ENCODE measurements around the gene ZSWIM1. TPM values are rescaled to one million over a fixed set of nuclear protein-coding genes. Genes with fewer than 3 reads are reported as not detected.

Gene ZSWIM1
- total RNA-seq, 2 donors from 2014 or later, result 11.6 to 12.5 TPM

DNA sequence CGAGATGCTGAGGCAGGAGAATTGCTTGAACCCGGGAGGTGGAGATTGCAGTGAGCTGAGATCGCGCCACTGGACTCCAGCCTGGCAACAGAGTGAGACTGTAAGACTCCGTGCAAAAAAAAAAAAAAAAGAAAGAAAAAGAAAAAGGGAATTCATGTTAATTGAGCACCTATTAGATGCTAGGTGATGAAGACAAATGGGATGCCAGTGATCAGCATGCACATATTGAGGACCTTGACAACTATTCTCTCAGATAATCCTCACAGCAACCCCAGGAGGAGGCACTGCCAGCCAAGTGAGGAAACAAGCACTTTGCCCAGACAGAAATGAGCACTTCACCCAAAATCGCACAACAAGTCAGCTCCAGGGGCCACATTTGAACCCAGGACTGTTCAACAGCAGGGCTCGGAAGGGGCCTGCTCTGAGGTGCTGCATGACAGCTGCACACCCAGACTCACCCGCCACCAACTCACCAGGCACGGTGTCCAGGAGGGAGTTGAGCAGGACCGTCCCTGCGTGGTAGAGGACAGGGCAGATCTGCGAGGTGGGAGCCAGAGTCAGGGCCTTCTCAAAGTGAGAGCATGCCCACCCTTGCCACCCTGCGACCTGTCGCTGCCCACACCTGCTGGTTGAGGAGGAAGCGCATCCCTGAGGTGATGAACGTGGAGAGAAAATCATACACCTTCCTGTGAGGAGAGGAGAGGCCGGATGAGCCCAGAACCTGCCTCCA lies 26.4 kb downstream of the ZSWIM1 start:
- Mint-ChIP-seq H3K4me1 (peaks cover 4% of the 10 kb centered on the region), H3K27me3 (ENCODE audit: insufficient read depth) (peaks cover 9% of the 10 kb centered on the region), H3K27ac (no peak overlapping the region), H3K36me3 (ENCODE audit: low read depth) (peaks cover 54% of the 10 kb centered on the region), H3K4me3 (no peak overlapping the region), H3K9me3 (no peaks in the 10 kb centered on the region)
- Histone ChIP-seq H3K27me3 (ENCODE audit: control insufficient read depth, insufficient read depth, low read length, poor library complexity, severe bottlenecking) (no peaks in the 10 kb centered on the region), H3K4me3 (ENCODE audit: low read length) (no peak overlapping the region), H3K36me3 (ENCODE audit: control insufficient read depth, insufficient read depth, low read length) (peaks cover 64% of the 10 kb centered on the region), H3K9ac (ENCODE audit: extremely low read depth, low read length, poor library complexity, severe bottlenecking) (no peak overlapping the region), H3K4me1 (ENCODE audit: control insufficient read depth, insufficient read depth, low read length) (peaks cover 2% of the 10 kb centered on the region), H3K27ac (ENCODE audit: low read depth, low read length) (no peak overlapping the region), H3K9me3 (ENCODE audit: control insufficient read depth, low read length) (no peaks in the 10 kb centered on the region)
- WGBS, 2 experiments (ENCODE audit: insufficient coverage in 1 of 2, insufficient read length in 1 of 2), result 93 to 95% methylated on average over 13 to 17 of the region's 17 CpGs
- no peak for DNase-seq
- TF ChIP-seq, protein P1, sequence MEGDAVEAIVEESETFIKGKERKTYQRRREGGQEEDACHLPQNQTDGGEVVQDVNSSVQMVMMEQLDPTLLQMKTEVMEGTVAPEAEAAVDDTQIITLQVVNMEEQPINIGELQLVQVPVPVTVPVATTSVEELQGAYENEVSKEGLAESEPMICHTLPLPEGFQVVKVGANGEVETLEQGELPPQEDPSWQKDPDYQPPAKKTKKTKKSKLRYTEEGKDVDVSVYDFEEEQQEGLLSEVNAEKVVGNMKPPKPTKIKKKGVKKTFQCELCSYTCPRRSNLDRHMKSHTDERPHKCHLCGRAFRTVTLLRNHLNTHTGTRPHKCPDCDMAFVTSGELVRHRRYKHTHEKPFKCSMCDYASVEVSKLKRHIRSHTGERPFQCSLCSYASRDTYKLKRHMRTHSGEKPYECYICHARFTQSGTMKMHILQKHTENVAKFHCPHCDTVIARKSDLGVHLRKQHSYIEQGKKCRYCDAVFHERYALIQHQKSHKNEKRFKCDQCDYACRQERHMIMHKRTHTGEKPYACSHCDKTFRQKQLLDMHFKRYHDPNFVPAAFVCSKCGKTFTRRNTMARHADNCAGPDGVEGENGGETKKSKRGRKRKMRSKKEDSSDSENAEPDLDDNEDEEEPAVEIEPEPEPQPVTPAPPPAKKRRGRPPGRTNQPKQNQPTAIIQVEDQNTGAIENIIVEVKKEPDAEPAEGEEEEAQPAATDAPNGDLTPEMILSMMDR (conservative IDR thresholded peaks at IDR 0.05), result no peak

DNA sequence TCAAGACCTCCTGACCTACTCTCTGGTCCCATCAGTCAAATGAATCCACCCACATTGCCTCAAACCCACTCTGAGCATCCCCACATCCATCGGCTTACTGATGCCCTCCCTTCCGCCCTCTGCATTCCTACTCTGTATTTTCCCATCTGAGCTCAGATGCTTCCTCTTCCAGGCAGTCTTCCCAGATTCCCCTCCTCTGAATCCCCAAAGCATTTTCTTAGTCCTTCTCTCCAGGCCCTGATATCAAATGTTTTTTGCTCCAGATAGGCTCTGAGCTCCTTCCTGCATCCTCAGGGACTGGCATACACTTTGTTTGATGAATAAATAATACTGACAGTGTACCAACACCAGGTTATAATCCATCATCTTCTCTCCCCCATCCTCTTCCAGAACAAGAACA lies 27.1 kb downstream of the ZSWIM1 start:
- Histone ChIP-seq H3K9me3 (ENCODE audit: control insufficient read depth, low read length) (no peaks in the 10 kb centered on the region), H3K27me3 (ENCODE audit: control insufficient read depth, insufficient read depth, low read length, poor library complexity, severe bottlenecking) (no peaks in the 10 kb centered on the region), H3K27ac (ENCODE audit: low read depth, low read length) (no peak overlapping the region), H3K4me3 (ENCODE audit: low read length) (no peak overlapping the region), H3K36me3 (ENCODE audit: control insufficient read depth, insufficient read depth, low read length) (peaks cover 60% of the 10 kb centered on the region), H3K9ac (ENCODE audit: extremely low read depth, low read length, poor library complexity, severe bottlenecking) (no peak overlapping the region), H3K4me1 (ENCODE audit: control insufficient read depth, insufficient read depth, low read length) (peaks cover 4% of the 10 kb centered on the region)
- H3K4me3 Mint-ChIP-seq, result no peak overlapping the region
- peaks cover 10% of the 10 kb centered on the region for H3K27me3 Mint-ChIP-seq (ENCODE audit: insufficient read depth)
- peaks cover 5% of the 10 kb centered on the region for H3K4me1 Mint-ChIP-seq
- no peak for DNase-seq
- no peak overlapping the region for H3K27ac Mint-ChIP-seq
- TF ChIP-seq, protein P1 (conservative IDR thresholded peaks at IDR 0.05), result no peak
- peaks cover 50% of the 10 kb centered on the region for H3K36me3 Mint-ChIP-seq (ENCODE audit: low read depth)
- 91 to 100% methylated on average over 2 of the region's 2 CpGs for WGBS, 2 experiments (ENCODE audit: insufficient coverage in 1 of 2, insufficient read length in 1 of 2)
- H3K9me3 Mint-ChIP-seq, result no peaks in the 10 kb centered on the region

DNA sequence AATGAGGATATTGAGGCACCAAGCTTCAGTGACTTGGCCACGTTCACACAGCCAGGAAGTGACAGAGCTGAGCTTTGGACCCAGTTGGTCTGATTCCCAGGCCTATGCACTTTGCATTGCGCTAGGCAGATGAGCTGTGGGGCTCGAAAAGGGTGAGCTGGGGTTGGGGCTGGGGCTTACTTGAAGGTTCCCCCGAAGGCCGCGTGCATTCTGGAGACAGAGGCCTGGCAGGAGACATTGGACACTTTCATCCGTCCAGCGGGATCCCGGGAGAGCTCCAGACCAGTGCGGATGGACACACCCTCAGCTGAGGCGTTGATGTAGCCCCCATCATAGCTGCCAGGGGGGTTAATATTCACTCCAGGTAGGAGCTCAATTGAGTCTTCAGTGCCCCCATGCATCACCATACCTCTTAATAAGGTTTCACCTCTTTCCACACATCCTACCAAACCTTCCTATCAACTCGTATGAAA lies 28.3 kb downstream of the ZSWIM1 start:
- no peak for DNase-seq
- no peaks in the 10 kb centered on the region for H3K27me3 ChIP-seq (ENCODE audit: control insufficient read depth, insufficient read depth, low read length, poor library complexity, severe bottlenecking)
- Mint-ChIP-seq H3K9me3 (no peaks in the 10 kb centered on the region), H3K27me3 (ENCODE audit: insufficient read depth) (peaks cover 14% of the 10 kb centered on the region), H3K36me3 (ENCODE audit: low read depth) (peaks cover 38% of the 10 kb centered on the region), H3K4me3 (no peak overlapping the region), H3K4me1 (peaks cover 8% of the 10 kb centered on the region), H3K27ac (no peak overlapping the region)
- H3K4me1 ChIP-seq (ENCODE audit: control insufficient read depth, insufficient read depth, low read length), result peaks cover 4% of the 10 kb centered on the region
- 94 to 97% methylated on average over 10 to 12 of the region's 12 CpGs for WGBS, 2 experiments (ENCODE audit: insufficient coverage in 1 of 2, insufficient read length in 1 of 2)
- no peaks in the 10 kb centered on the region for H3K9me3 ChIP-seq (ENCODE audit: control insufficient read depth, low read length)
- H3K36me3 ChIP-seq (ENCODE audit: control insufficient read depth, insufficient read depth, low read length), result peaks cover 47% of the 10 kb centered on the region
- TF ChIP-seq, protein P1 (conservative IDR thresholded peaks at IDR 0.05), result no peak
- no peak overlapping the region for H3K9ac ChIP-seq (ENCODE audit: extremely low read depth, low read length, poor library complexity, severe bottlenecking)
- H3K4me3 ChIP-seq (ENCODE audit: low read length), result no peak overlapping the region
- H3K27ac ChIP-seq (ENCODE audit: low read depth, low read length), result no peak overlapping the region
